IMR-90 (cell line): ENCODE results near the gene ADAM12. TPM values are rescaled to one million over a fixed set of nuclear protein-coding genes. Genes with fewer than 3 reads are reported as not detected.

Experiments
- ATAC-seq: fragments of 200-7000 bp; cut with Tn5 transposase; 2 replicates; pipeline ENCODE4 v1.9.1; 2020; ENCODE audit warnings: low read depth, mild to moderate bottlenecking, moderate library complexity
- BruUV-seq: library from RNA; stranded (reverse); fragments of 400-500 nt; replicated peaks from 2 replicates; lab custom pipeline; 2021; lab: Mats Ljungman, UMichigan
- CTCF ChIA-PET: fragments of 300-600 bp; formaldehyde crosslinking; extraction: SDS; loops from one replicate; lab custom pipeline; 2021; ENCODE audit warnings: antibody characterized with exemption; lab: Yijun Ruan, JAX
- POLR2A ChIA-PET: fragments of 300-600 bp; sonication (Branson Sonifier 250); formaldehyde crosslinking; loops from one replicate; lab custom pipeline; 2022; ENCODE audit warnings: antibody characterized with exemption; ENCODE audit not compliant: unreplicated experiment; lab: Charles Lee
- DNase-seq: peaks from one replicate; pipeline ENCODE4 v3.0.0; 2013
- H2AFZ ChIP-seq: replicated peaks from 2 replicates; pipeline ENCODE3; 2013; ENCODE audit warnings: low read length, mild to moderate bottlenecking; ENCODE audit not compliant: poor library complexity
- H2AK5ac ChIP-seq: 2 replicates; pipeline ENCODE4 v1.6.1; 2013; ENCODE audit warnings: low read depth, low read length, inconsistent platforms
- H2AK9ac ChIP-seq: replicated peaks from 2 replicates; pipeline ENCODE3; 2013; ENCODE audit warnings: mild to moderate bottlenecking, low read depth, low read length, moderate library complexity; ENCODE audit not compliant: poor library complexity
- H2BK120ac ChIP-seq: 2 replicates; pipeline ENCODE4 v1.6.1; 2013; ENCODE audit warnings: low read depth, low read length, inconsistent platforms
- H2BK15ac ChIP-seq: 3 replicates; pipeline ENCODE4 v1.6.1; 2013; ENCODE audit warnings: low read depth, low read length, inconsistent platforms
- H2BK20ac ChIP-seq: 2 replicates; pipeline ENCODE4 v1.6.1; 2013; ENCODE audit warnings: low read depth, mild to moderate bottlenecking, inconsistent platforms, low read length, moderate library complexity
- H2BK5ac ChIP-seq: 2 replicates; pipeline ENCODE4 v1.6.1; 2013; ENCODE audit warnings: mild to moderate bottlenecking, low read depth, low read length, inconsistent platforms; ENCODE audit not compliant: poor library complexity, severe bottlenecking
- H3K14ac ChIP-seq: replicated peaks from 2 replicates; pipeline ENCODE4 v1.6.1; 2013; ENCODE audit warnings: low read depth, low read length, inconsistent platforms
- H3K18ac ChIP-seq: 2 replicates; pipeline ENCODE4 v1.6.1; 2013; ENCODE audit warnings: low read depth, low read length, control low read depth
- H3K23ac ChIP-seq: 2 replicates; pipeline ENCODE4 v1.6.1; 2013; ENCODE audit warnings: low read depth, low read length, inconsistent platforms
- H3K27ac ChIP-seq: 2 replicates; pipeline ENCODE4 v1.5.1; 2013; ENCODE audit warnings: mild to moderate bottlenecking, control low read depth, low read length; ENCODE audit not compliant: insufficient read depth
- H3K27me3 ChIP-seq: 2 replicates; pipeline ENCODE4 v1.6.1; 2013; ENCODE audit warnings: low read length; ENCODE audit not compliant: control insufficient read depth, insufficient read depth
- H3K36me3 ChIP-seq: 2 replicates; pipeline ENCODE4 v1.6.1; 2013; ENCODE audit warnings: low read length, mixed read lengths; ENCODE audit not compliant: control insufficient read depth, insufficient read depth
- H3K4ac ChIP-seq: 2 replicates; pipeline ENCODE4 v1.6.1; 2013; ENCODE audit warnings: low read depth, low read length, inconsistent platforms
- H3K4me1 ChIP-seq: 2 replicates; pipeline ENCODE4 v1.6.1; 2013; ENCODE audit warnings: low read length, mixed read lengths; ENCODE audit not compliant: control insufficient read depth, insufficient read depth
- H3K4me2 ChIP-seq: 2 replicates; pipeline ENCODE4 v1.6.1; 2013; ENCODE audit warnings: low read depth, mild to moderate bottlenecking, control low read depth, low read length, moderate library complexity
- H3K4me3 ChIP-seq: 2 replicates; pipeline ENCODE4 v1.5.1; 2013; ENCODE audit warnings: low read depth, mild to moderate bottlenecking, control low read depth, low read length, moderate library complexity; ENCODE audit not compliant: insufficient read depth
- H3K56ac ChIP-seq: 2 replicates; pipeline ENCODE4 v1.6.1; 2013; ENCODE audit warnings: low read length, inconsistent platforms; ENCODE audit not compliant: insufficient read depth; ENCODE audit errors: extremely low read depth
- H3K79me1 ChIP-seq, 2 experiments: 2 replicates each; pipeline ENCODE4 v1.6.1; 2013; ENCODE audit warnings: low read length in 2 of 2, inconsistent platforms in 1 of 2, low read depth in 1 of 2
- H3K9ac ChIP-seq: 2 replicates; pipeline ENCODE4 v1.6.1; 2013; ENCODE audit warnings: low read depth, low read length, control low read depth
- H3K9me1 ChIP-seq: 2 replicates; pipeline ENCODE4 v1.6.1; 2013; ENCODE audit warnings: low read length, inconsistent platforms; ENCODE audit not compliant: insufficient read depth
- H3K9me3 ChIP-seq: 2 replicates; pipeline ENCODE4 v1.6.1; 2013; ENCODE audit warnings: low read length; ENCODE audit not compliant: control insufficient read depth, insufficient read depth
- H4K20me1 ChIP-seq: 2 replicates; pipeline ENCODE4 v1.6.1; 2013; ENCODE audit warnings: low read length, inconsistent platforms; ENCODE audit not compliant: insufficient read depth
- H4K5ac ChIP-seq: 2 replicates; pipeline ENCODE4 v1.6.1; 2013; ENCODE audit warnings: mild to moderate bottlenecking, low read depth, low read length, control low read depth
- H4K8ac ChIP-seq, 2 experiments: 2 replicates each; pipeline ENCODE4 v1.6.1; 2013; ENCODE audit warnings: low read depth in 2 of 2, low read length in 2 of 2, control low read depth in 1 of 2, inconsistent platforms in 1 of 2
- H4K91ac ChIP-seq: 2 replicates; pipeline ENCODE4 v1.6.1; 2013; ENCODE audit warnings: low read depth, low read length, inconsistent platforms; ENCODE audit not compliant: insufficient read depth
- BHLHE40 ChIP-seq: fragments of 150-350 bp; IDR thresholded peaks from 2 replicates; pipeline ENCODE4 v1.6.1; 2016; ENCODE audit warnings: mild to moderate bottlenecking, low read depth, low read length
- CHD1 ChIP-seq: IDR thresholded peaks from 2 replicates; pipeline ENCODE4 v1.6.1; 2012; ENCODE audit warnings: low read depth, low read length, improper control_type of control experiment
- MAFK ChIP-seq: IDR thresholded peaks from 2 replicates; pipeline ENCODE4 v1.6.1; 2012; ENCODE audit warnings: low read depth, low read length, improper control_type of control experiment
- MAZ ChIP-seq: IDR thresholded peaks from 2 replicates; pipeline ENCODE4 v1.6.1; 2012; ENCODE audit warnings: low read depth, mild to moderate bottlenecking, low read length, improper control_type of control experiment, moderate library complexity, borderline replicate concordance
- USF2 ChIP-seq: fragments of 150-350 bp; IDR thresholded peaks from 2 replicates; pipeline ENCODE4 v1.6.1; 2017; ENCODE audit warnings: mild to moderate bottlenecking, antibody characterized with exemption, low read length, low read depth
- WGBS, 2 experiments: methylation state at CpG; one replicate each; pipeline versions ENCODE4 v1.1.5 to v1.1.7; 2013; ENCODE audit warnings: missing lambda C conversion rate in 2 of 2; ENCODE audit not compliant: insufficient read length in 1 of 2; ENCODE audit errors: extremely low coverage in 2 of 2; 5-methylcytosine and 5-hydroxymethylcytosine counted together
- dilution Hi-C: fragments of 300-500 bp; cut with HindIII; formaldehyde crosslinking; loops from one replicate; pipeline ENCODE4 v1.14.3; 2018; ENCODE audit warnings: low sequenced_read_pairs; ENCODE audit not compliant: unreplicated experiment
- in situ Hi-C: fragments of 300-500 bp; cut with MboI; formaldehyde crosslinking; loops from 3 replicates; pipeline ENCODE4 v1.14.3; 2019; ENCODE audit warnings: low sequenced_read_pairs, inconsistent platforms, mixed read lengths
- intact Hi-C: fragments of 100-400 bp; cut with micrococcal nuclease; formaldehyde crosslinking; loops from 2 replicates; pipeline ENCODE4 v1.10.0; 2022
- polyA plus RNA-seq, 3 experiments: library from polyadenylated mRNA; depleted of rRNA; stranded (reverse); fragments of >200 nt; gene quantifications; 2 replicates each; pipeline ENCODE4 v1.2.3, GENCODE V29; 2012; ENCODE audit warnings: low replicate concordance in 1 of 3
- total RNA-seq: library from RNA; depleted of rRNA; stranded (reverse); fragments of >200 nt; gene quantifications from 2 replicates; pipeline ENCODE4 v1.2.3, GENCODE V29; 2012

Gene ADAM12
- total and polyA plus RNA-seq, 2 of the 4 experiments (the other 2 are of a cell fraction): 9.6 to 10.2 TPM

GRCh38 chr10:126059076-126059826 lies 329.0 kb downstream of the ADAM12 start (continued):
- no peak for TF ChIP-seq MAZ
- TF ChIP-seq CHD1: 0 out of 2 replicates have a peak, but pooled peaks have one; percentile 19
- peak; percentile 54; the same call in 1 of the 2 replicates for TF ChIP-seq BHLHE40

GRCh38 chr10:126058507-126058906 lies 329.8 kb downstream of the ADAM12 start:
- DNase-seq (no peak), ATAC-seq (no peak)
- no peaks in the 10 kb centered on the region for H3K36me3 ChIP-seq
- no peak overlapping the region for H4K5ac ChIP-seq
- H2AFZ ChIP-seq: no peak overlapping the region
- dilution Hi-C loops: no loop called here
- ChIA-PET POLR2A (no interaction called here), CTCF (no interaction called here)
- H3K4me3 ChIP-seq: no peak overlapping the region
- no peak overlapping the region for H3K9ac ChIP-seq
- 90% methylated on average over 4 of the region's 9 CpGs; no CpG with 5 or more reads in 1 of the 2 experiments for WGBS, 2 experiments
- intact Hi-C loops: no loop called here
- H3K56ac ChIP-seq: no peak overlapping the region
- BruUV-seq: no TSS peak
- no peak overlapping the region for H2BK120ac ChIP-seq
- H4K91ac ChIP-seq: no peak overlapping the region
- no peak overlapping the region for H3K23ac ChIP-seq
- peaks cover 19% of the 10 kb centered on the region for H3K27me3 ChIP-seq
- peaks cover 22% of the 10 kb centered on the region for H3K9me1 ChIP-seq
- no peak overlapping the region for H3K27ac ChIP-seq
- TF ChIP-seq USF2 (no peak), MAFK (no peak)
- no peak overlapping the region for H3K4ac ChIP-seq
- no peak overlapping the region for H2BK20ac ChIP-seq
- H3K14ac ChIP-seq: no peak overlapping the region
- H3K18ac ChIP-seq: no peak overlapping the region
- no peak overlapping the region for H2BK15ac ChIP-seq
- H2AK9ac ChIP-seq: no peak overlapping the region
- H3K4me1 ChIP-seq: peaks cover 24% of the 10 kb centered on the region
- H2AK5ac ChIP-seq: no peak overlapping the region
- H3K4me2 ChIP-seq: no peak overlapping the region
- no peak overlapping the region for H4K8ac ChIP-seq
- no peaks in the 10 kb centered on the region for H3K79me1 ChIP-seq
- H2BK5ac ChIP-seq: no peak overlapping the region
- H4K20me1 ChIP-seq: no peaks in the 10 kb centered on the region
- peaks cover 3% of the 10 kb centered on the region; the same call in 1 of the 2 replicates for H3K9me3 ChIP-seq
- in situ Hi-C loops: no loop called here
